ENCODE measurements around the gene KRTAP9-6. TPM values are rescaled to one million over a fixed set of nuclear protein-coding genes. Genes with fewer than 3 reads are reported as not detected.

The KRTAP9-6 gene
- total RNA-seq, 4 donors from 2014 or later: not detected

DNA sequence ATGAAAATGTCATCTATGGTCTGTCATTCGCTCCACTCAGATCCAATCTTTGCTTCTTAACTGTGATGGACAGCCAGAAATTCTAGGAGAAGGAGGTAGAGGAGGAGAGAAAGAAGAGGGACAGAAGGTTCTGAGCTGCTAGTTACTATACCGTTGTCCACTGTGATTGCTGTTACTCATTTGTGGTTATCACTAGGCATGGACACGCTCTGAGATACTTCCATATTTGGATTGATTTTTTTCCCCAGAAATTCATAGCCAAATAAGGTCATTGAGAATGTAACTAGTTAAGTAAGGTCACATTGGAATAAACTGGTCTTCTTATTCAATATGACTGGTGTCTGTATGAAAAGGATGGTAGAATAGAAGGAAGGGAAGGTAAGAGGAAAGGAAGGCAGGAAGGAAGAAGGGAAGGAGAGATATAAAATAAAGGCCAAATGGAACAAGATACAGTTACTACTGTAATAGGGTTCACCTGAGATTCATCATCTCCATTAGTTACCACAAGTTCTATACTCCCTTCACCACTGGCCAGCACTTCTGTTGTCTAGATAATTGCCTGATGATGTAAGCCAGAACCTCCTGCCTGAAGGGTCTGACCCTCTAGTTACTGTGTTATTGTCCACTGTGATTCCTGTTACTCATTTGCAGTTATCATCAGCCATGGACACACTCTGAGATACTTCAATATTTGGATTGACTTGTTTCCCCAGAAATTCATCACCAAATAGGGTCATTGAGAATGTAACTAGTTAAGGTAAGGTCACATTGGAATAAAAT is 13.2 kb downstream of the KRTAP9-6 start:
- TF ChIP-seq POLR2A (IDR thresholded peaks at IDR 0.05) (no peak), EP300 (IDR thresholded peaks at IDR 0.05) (no peak)
- TF ChIP-seq, protein P1, sequence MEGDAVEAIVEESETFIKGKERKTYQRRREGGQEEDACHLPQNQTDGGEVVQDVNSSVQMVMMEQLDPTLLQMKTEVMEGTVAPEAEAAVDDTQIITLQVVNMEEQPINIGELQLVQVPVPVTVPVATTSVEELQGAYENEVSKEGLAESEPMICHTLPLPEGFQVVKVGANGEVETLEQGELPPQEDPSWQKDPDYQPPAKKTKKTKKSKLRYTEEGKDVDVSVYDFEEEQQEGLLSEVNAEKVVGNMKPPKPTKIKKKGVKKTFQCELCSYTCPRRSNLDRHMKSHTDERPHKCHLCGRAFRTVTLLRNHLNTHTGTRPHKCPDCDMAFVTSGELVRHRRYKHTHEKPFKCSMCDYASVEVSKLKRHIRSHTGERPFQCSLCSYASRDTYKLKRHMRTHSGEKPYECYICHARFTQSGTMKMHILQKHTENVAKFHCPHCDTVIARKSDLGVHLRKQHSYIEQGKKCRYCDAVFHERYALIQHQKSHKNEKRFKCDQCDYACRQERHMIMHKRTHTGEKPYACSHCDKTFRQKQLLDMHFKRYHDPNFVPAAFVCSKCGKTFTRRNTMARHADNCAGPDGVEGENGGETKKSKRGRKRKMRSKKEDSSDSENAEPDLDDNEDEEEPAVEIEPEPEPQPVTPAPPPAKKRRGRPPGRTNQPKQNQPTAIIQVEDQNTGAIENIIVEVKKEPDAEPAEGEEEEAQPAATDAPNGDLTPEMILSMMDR (IDR thresholded peaks at IDR 0.05): no peak
- H3K36me3 ChIP-seq: no peaks in the 10 kb centered on the region
- peaks cover 21% of the 10 kb centered on the region for H3K27me3 ChIP-seq
- H3K9me3 ChIP-seq: no peaks in the 10 kb centered on the region
- H3K4me3 ChIP-seq: no peak overlapping the region
- no peak for ATAC-seq
- WGBS, 2 donors (ENCODE audit: low coverage in 1 of 2): 73 to 100% methylated on average over 1 to 3 of the region's 3 CpGs
- H3K27ac ChIP-seq: no peak overlapping the region
- H3K4me1 ChIP-seq: no peaks in the 10 kb centered on the region

DNA sequence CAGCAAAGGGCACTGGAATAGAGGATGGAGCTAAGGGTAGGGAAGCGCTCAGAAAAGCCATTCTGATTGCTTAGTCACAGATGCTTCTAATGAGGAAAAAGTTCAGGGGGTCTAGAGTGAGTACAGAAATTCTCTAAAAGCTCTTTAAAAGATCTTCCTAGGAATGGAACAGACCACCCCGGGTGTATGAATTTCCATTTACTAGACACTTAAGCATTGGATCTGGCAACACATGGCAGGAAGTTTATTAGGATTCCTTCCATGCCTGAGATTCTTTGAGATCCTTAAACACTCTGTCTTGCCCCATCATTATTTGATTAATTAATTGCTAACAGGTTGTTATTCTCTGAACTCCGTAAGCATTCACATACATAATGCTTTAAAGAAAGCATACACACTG is 18.9 kb downstream of the KRTAP9-6 start:
- Histone ChIP-seq H3K4me3 (no peak overlapping the region), H3K4me1 (no peaks in the 10 kb centered on the region), H3K27ac (no peak overlapping the region), H3K9me3 (no peaks in the 10 kb centered on the region), H3K36me3 (no peaks in the 10 kb centered on the region), H3K27me3 (peaks cover 20% of the 10 kb centered on the region)
- WGBS, 2 donors (ENCODE audit: low coverage in 1 of 2): 0 to 13% methylated on average over 2 to 3 of the region's 3 CpGs
- TF ChIP-seq EP300 (IDR thresholded peaks at IDR 0.05) (no peak), POLR2AphosphoS5 (IDR thresholded peaks at IDR 0.05) (no peak), POLR2A (IDR thresholded peaks at IDR 0.05) (no peak)
- TF ChIP-seq, protein P1 (IDR thresholded peaks at IDR 0.05): no peak
- no peak for ATAC-seq

DNA sequence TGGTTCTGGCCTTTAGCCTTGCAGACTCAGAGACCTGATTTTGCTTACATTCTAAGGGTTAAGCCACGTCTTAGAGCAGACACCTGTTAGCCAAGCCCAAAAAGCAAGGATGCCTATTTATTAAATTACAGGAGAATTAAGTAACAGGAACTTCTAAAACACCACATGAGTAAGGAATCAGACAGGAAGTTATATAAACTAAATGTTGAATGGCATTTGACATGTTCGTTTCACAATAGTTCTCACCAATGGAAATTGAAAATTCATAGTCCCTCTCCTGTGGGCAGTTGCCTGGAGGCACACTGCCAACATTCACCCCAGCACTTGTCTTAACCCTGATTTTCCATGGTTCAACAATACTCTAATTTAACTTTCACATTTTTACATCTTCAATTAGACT is 19.4 kb downstream of the KRTAP9-6 start:
- ATAC-seq: no peak
- no peaks in the 10 kb centered on the region for H3K36me3 ChIP-seq
- no peaks in the 10 kb centered on the region for H3K9me3 ChIP-seq
- TF ChIP-seq POLR2A (IDR thresholded peaks at IDR 0.05) (no peak), EP300 (IDR thresholded peaks at IDR 0.05) (no peak), POLR2AphosphoS5 (IDR thresholded peaks at IDR 0.05) (no peak)
- TF ChIP-seq, protein P1 (IDR thresholded peaks at IDR 0.05): no peak
- WGBS, 2 donors (ENCODE audit: low coverage in 1 of 2): 9 to 28% methylated on average over 2 of the region's 2 CpGs
- H3K27ac ChIP-seq: no peak overlapping the region
- H3K4me1 ChIP-seq: no peaks in the 10 kb centered on the region
- peaks cover 20% of the 10 kb centered on the region for H3K27me3 ChIP-seq
- no peak overlapping the region for H3K4me3 ChIP-seq

DNA sequence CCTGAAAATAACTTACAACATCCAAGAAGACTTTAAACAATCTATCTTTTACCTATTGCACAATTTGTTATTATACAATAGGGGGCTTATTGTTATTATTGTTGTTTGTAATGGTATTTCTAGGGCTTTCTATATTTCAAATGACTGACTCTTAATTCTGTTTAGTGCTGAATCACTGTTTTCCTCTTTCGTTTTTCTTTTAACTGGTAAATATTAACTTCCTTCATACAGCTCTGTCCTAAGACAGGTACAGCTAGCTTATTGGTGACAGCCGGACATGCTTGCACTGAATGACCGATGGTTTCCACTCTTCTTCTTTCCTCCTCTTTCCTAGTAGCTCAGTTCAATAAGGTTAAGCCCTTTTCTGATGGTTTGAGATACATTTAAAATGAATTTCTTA is 21.9 kb downstream of the KRTAP9-6 start:
- H3K9me3 ChIP-seq: no peaks in the 10 kb centered on the region
- 79 to 87% methylated on average over 3 of the region's 3 CpGs for WGBS, 2 donors (ENCODE audit: low coverage in 1 of 2)
- H3K4me3 ChIP-seq: no peak overlapping the region
- TF ChIP-seq POLR2AphosphoS5 (IDR thresholded peaks at IDR 0.05) (no peak), EP300 (IDR thresholded peaks at IDR 0.05) (no peak), POLR2A (IDR thresholded peaks at IDR 0.05) (no peak)
- TF ChIP-seq, protein P1 (IDR thresholded peaks at IDR 0.05): no peak
- no peak for ATAC-seq
- H3K36me3 ChIP-seq: no peaks in the 10 kb centered on the region
- no peak overlapping the region for H3K27ac ChIP-seq
- H3K27me3 ChIP-seq: peaks cover 16% of the 10 kb centered on the region
- no peaks in the 10 kb centered on the region for H3K4me1 ChIP-seq

DNA sequence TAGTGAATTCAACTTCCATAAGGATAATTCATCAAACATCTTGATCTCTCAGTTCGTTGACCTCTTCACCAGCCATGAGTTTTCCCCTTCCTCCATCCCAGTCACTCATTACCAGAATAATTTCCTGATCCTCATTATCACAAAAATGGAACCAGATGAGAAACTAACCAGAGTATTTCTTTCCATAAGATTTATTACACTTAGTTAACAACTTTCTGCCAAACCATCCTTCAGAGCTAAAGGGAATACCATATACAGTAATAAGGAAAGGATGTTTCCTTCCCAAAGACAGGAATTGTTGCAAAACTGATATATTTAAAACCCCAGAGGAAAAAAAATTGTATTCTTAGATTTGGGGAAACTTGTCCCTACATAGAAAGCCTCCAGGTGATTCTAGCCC is 28.8 kb downstream of the KRTAP9-6 start:
- no peak for TF ChIP-seq EP300 (IDR thresholded peaks at IDR 0.05)
- WGBS, 2 donors (ENCODE audit: low coverage in 1 of 2): 56 to 60% methylated on average over 1 of the region's 1 CpG
- H3K27ac ChIP-seq: no peak overlapping the region

More for the DNA sequence above, 28.8 kb downstream of the KRTAP9-6 start:
- Histone ChIP-seq H3K27me3 (peaks cover 24% of the 10 kb centered on the region), H3K4me1 (no peaks in the 10 kb centered on the region), H3K9me3 (no peaks in the 10 kb centered on the region), H3K4me3 (no peak overlapping the region), H3K36me3 (no peaks in the 10 kb centered on the region)
- no peak for ATAC-seq
